OCI-LY7 (cell line): ENCODE results near the gene C1orf56.

ENCODE experiments used
- EZH2phosphoT487 ChIP-seq: fragments of 200-600 bp; sonication (generic); IDR thresholded peaks from 2 replicates; pipeline ENCODE4 v1.6.1; 2018; ENCODE audit warnings: low read depth, borderline replicate concordance, mild to moderate bottlenecking, mixed run types, antibody characterized with exemption, low read length, moderate library complexity, mixed read lengths
- TF ChIP-seq, protein P1 (sequence below): fragments of 200-600 bp; sonication (generic); conservative IDR thresholded peaks from 2 replicates; pipeline ENCODE4 v1.5.1; 2014; ENCODE audit warnings: mild to moderate bottlenecking, antibody characterized with exemption, low read length, moderate library complexity, mixed read lengths

DNA sequence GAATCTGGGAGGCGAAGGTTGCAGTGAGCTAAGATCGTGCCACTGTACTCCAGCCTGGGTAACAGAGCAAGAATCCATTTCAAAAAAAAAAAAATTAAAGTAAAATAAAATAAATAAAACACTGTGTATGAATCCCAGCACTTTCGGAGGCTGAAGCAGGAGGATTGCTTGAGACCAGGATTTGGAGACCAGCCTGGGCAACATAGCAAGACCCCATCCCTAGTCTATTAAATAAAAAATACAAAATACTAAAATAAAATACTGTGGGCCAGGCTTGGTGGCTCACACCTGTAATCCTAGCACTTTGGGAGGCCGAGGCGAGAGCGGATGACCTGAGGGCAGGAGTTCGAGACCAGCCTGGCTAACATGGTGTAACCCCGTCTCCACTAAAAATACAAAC, 15.4 kb upstream of the C1orf56 start:
- TF ChIP-seq, protein P1, sequence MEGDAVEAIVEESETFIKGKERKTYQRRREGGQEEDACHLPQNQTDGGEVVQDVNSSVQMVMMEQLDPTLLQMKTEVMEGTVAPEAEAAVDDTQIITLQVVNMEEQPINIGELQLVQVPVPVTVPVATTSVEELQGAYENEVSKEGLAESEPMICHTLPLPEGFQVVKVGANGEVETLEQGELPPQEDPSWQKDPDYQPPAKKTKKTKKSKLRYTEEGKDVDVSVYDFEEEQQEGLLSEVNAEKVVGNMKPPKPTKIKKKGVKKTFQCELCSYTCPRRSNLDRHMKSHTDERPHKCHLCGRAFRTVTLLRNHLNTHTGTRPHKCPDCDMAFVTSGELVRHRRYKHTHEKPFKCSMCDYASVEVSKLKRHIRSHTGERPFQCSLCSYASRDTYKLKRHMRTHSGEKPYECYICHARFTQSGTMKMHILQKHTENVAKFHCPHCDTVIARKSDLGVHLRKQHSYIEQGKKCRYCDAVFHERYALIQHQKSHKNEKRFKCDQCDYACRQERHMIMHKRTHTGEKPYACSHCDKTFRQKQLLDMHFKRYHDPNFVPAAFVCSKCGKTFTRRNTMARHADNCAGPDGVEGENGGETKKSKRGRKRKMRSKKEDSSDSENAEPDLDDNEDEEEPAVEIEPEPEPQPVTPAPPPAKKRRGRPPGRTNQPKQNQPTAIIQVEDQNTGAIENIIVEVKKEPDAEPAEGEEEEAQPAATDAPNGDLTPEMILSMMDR = no peak
- TF ChIP-seq EZH2phosphoT487 = no peak
